HepG2 (cell line): ENCODE data around the gene ZNRF3. TPM values are rescaled to one million over a fixed set of nuclear protein-coding genes. Genes with fewer than 3 reads are reported as not detected.

Experiments used
- EP300 ChIP-seq, 3 experiments: sonication (generic) in 1 of 3; formaldehyde crosslinking in 1 of 3; IDR thresholded peaks; 2 replicates each; pipeline versions ENCODE4 v1.5.1 to v1.6.1; 2011 to 2020; ENCODE audit warnings: low read depth in 2 of 3, low read length in 2 of 3, borderline replicate concordance in 1 of 3, improper control_type of control experiment in 1 of 3, mild to moderate bottlenecking in 1 of 3, missing genetic modification reagents in 1 of 3, moderate library complexity in 1 of 3
- ESRRA ChIP-seq: sonication (generic); formaldehyde crosslinking; IDR thresholded peaks from 2 replicates; pipeline ENCODE4 v1.5.1; 2020; ENCODE audit warnings: mild to moderate bottlenecking, low read depth, missing genetic modification reagents
- FOXA1 ChIP-seq, 2 experiments: fragments of 450-650 bp in 1 of 2; sonication (generic) in 1 of 2; formaldehyde crosslinking in 1 of 2; IDR thresholded peaks; 2 replicates each; pipeline versions ENCODE4 v1.4.0 to v1.6.1; 2016 to 2020; ENCODE audit warnings: missing genetic modification reagents in 1 of 2
- HDAC6 ChIP-seq: fragments of 200-600 bp; sonication (generic); IDR thresholded peaks from 2 replicates; pipeline ENCODE4 v1.7.0; 2017; ENCODE audit warnings: mild to moderate bottlenecking, antibody characterized with exemption, low read length, low read depth
- HOXA9 ChIP-seq: sonication (generic); formaldehyde crosslinking; IDR thresholded peaks from 2 replicates; pipeline ENCODE4 v1.8.1; 2022; ENCODE audit warnings: missing genetic modification reagents, mild to moderate bottlenecking, moderate library complexity, borderline replicate concordance
- ISL2 ChIP-seq: sonication (generic); formaldehyde crosslinking; IDR thresholded peaks from 2 replicates; pipeline ENCODE4 v1.5.0; 2020; ENCODE audit warnings: missing genetic modification reagents
- KDM5B ChIP-seq: sonication (generic); formaldehyde crosslinking; IDR thresholded peaks from 2 replicates; pipeline ENCODE4 v1.4.0; 2020; ENCODE audit warnings: missing genetic modification reagents, mild to moderate bottlenecking, borderline replicate concordance
- MED1 ChIP-seq: sonication (generic); formaldehyde crosslinking; IDR thresholded peaks from 2 replicates; pipeline ENCODE4 v1.4.0; 2020; ENCODE audit warnings: missing genetic modification reagents
- MIXL1 ChIP-seq: IDR thresholded peaks from 2 replicates; pipeline ENCODE4 v1.6.1; 2016
- NR3C1 ChIP-seq: sonication (generic); formaldehyde crosslinking; IDR thresholded peaks from 2 replicates; pipeline ENCODE4 v1.4.0; 2020; ENCODE audit warnings: missing genetic modification reagents
- POLR2G ChIP-seq: fragments of 200-400 bp; formaldehyde crosslinking; IDR thresholded peaks from 2 replicates; pipeline ENCODE4 v1.6.1; 2018; ENCODE audit warnings: mild to moderate bottlenecking, low read depth, low read length, moderate library complexity
- RARG ChIP-seq: sonication (generic); formaldehyde crosslinking; IDR thresholded peaks from 2 replicates; pipeline ENCODE4 v1.4.0; 2020; ENCODE audit warnings: low read depth, mild to moderate bottlenecking, missing genetic modification reagents
- RBM39 ChIP-seq: fragments of 200-400 bp; formaldehyde crosslinking; IDR thresholded peaks from one replicate; pipeline ENCODE4 v1.6.1; 2018; ENCODE audit warnings: antibody characterized with exemption, mild to moderate bottlenecking, low read depth, low read length; ENCODE audit not compliant: poor library complexity, severe bottlenecking
- SMAD9 ChIP-seq: sonication (generic); formaldehyde crosslinking; IDR thresholded peaks from 2 replicates; pipeline ENCODE4 v1.5.1; 2020; ENCODE audit warnings: mild to moderate bottlenecking, missing genetic modification reagents
- SOX5 ChIP-seq: IDR thresholded peaks from 2 replicates; pipeline ENCODE4 v1.6.1; 2016; ENCODE audit warnings: borderline replicate concordance
- SP140L ChIP-seq: sonication (generic); formaldehyde crosslinking; IDR thresholded peaks from 2 replicates; pipeline ENCODE4 v1.4.0; 2020; ENCODE audit warnings: missing genetic modification reagents, borderline replicate concordance
- SP2 ChIP-seq: sonication (generic); formaldehyde crosslinking; IDR thresholded peaks from 2 replicates; pipeline ENCODE4 v1.5.1; 2020; ENCODE audit warnings: mild to moderate bottlenecking, missing genetic modification reagents
- TSC22D2 ChIP-seq: sonication (generic); formaldehyde crosslinking; IDR thresholded peaks from 2 replicates; pipeline ENCODE4 v1.5.1; 2020; ENCODE audit warnings: missing genetic modification reagents, mild to moderate bottlenecking, borderline replicate concordance
- ZFP62 ChIP-seq: sonication (generic); formaldehyde crosslinking; IDR thresholded peaks from 2 replicates; pipeline ENCODE4 v1.4.0; 2020; ENCODE audit warnings: missing genetic modification reagents
- ZNF282 ChIP-seq: fragments of 450-650 bp; IDR thresholded peaks from 2 replicates; pipeline ENCODE4 v1.6.1; 2018; ENCODE audit not compliant: partially characterized antibody
- ZNF446 ChIP-seq: sonication (generic); formaldehyde crosslinking; IDR thresholded peaks from 2 replicates; pipeline ENCODE4 v1.5.0; 2020; ENCODE audit warnings: mild to moderate bottlenecking, missing genetic modification reagents
- ZNF629 ChIP-seq: sonication (generic); formaldehyde crosslinking; conservative IDR thresholded peaks from 2 replicates; pipeline ENCODE4 v1.5.0; 2020; ENCODE audit warnings: missing genetic modification reagents
- ZNF652 ChIP-seq: IDR thresholded peaks from 2 replicates; pipeline ENCODE4 v1.6.1; 2016; ENCODE audit warnings: low read depth, borderline replicate concordance
- ZNF720 ChIP-seq: sonication (generic); formaldehyde crosslinking; IDR thresholded peaks from 2 replicates; pipeline ENCODE4 v1.4.0; 2020; ENCODE audit warnings: missing genetic modification reagents
- polyA plus RNA-seq, 8 experiments: library from polyadenylated mRNA; depleted of rRNA in 3 of 8; stranded (reverse) in 7 of 8; unstranded in 1 of 8; fragments of >200 nt; fragmentation: Illumina TruSeq in 4 of 8; extraction: Trizol in 4 of 8; gene quantifications; 2 replicates each; pipeline versions ENCODE4 v1.2.1 to v1.2.3, GENCODE V29; 2011 to 2016; ENCODE audit warnings: low read depth in 4 of 8, missing spikeins in 1 of 8, mixed read lengths in 1 of 8; ENCODE audit not compliant: insufficient read depth in 1 of 8
- total RNA-seq, 5 experiments: library from RNA; depleted of rRNA; stranded (reverse); fragments of >200 nt; fragmentation: Illumina TruSeq; extraction: Trizol; gene quantifications; 2 replicates each; pipeline ENCODE4 v1.2.3, GENCODE V29; 2016; ENCODE audit warnings: low read depth in 1 of 5
- TF ChIP-seq, protein P1 (sequence below): sonication (generic); formaldehyde crosslinking; IDR thresholded peaks from 2 replicates; pipeline ENCODE4 v1.4.0; 2020; ENCODE audit warnings: missing genetic modification reagents
- TF ChIP-seq, protein P2 (sequence below): sonication (generic); formaldehyde crosslinking; IDR thresholded peaks from 2 replicates; pipeline ENCODE4 v1.8.1; 2023; ENCODE audit warnings: mild to moderate bottlenecking, moderate library complexity, missing genetic modification reagents
- TF ChIP-seq, protein P3 (sequence below): sonication (generic); formaldehyde crosslinking; IDR thresholded peaks from 2 replicates; pipeline ENCODE4 v1.8.1; 2023; ENCODE audit warnings: missing genetic modification reagents, inconsistent platforms, borderline replicate concordance

The ZNRF3 gene
- total and polyA plus RNA-seq, 2 of the 13 experiments (the other 11 are each of a cell fraction or from before 2014, with no cell fraction given) = 20.3 to 36.7 TPM

DNA sequence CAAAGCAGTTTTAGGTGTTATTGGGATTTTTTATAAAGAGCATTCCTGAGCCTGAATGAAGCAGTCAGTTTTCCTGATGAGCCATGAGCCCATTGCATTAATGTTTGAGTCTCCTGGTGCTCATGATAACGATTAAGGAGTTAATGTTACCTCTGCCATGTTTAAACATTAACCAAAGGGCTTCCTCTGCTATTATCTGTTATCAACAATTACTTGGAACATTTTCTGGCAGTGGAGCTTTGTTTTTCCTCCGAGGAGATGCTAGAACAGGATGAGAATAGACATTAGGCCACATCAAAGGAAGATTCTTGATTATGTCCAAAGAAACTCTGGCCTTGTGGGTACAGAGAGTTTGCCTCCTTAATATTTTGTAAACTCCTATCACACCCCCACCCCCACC, 49.9 kb downstream of the ZNRF3 start (continued):
- no peak for TF ChIP-seq RBM39
- TF ChIP-seq ESRRA = no peak
- peak; percentile 49; the same call in 1 of the 2 replicates for TF ChIP-seq ISL2 (CRISPR knock-in tag)
- TF ChIP-seq MED1 (CRISPR knock-in tag) = peak; percentile 43
- TF ChIP-seq ZNF629 (CRISPR knock-in tag) = peak; percentile 94
- TF ChIP-seq, protein P1, sequence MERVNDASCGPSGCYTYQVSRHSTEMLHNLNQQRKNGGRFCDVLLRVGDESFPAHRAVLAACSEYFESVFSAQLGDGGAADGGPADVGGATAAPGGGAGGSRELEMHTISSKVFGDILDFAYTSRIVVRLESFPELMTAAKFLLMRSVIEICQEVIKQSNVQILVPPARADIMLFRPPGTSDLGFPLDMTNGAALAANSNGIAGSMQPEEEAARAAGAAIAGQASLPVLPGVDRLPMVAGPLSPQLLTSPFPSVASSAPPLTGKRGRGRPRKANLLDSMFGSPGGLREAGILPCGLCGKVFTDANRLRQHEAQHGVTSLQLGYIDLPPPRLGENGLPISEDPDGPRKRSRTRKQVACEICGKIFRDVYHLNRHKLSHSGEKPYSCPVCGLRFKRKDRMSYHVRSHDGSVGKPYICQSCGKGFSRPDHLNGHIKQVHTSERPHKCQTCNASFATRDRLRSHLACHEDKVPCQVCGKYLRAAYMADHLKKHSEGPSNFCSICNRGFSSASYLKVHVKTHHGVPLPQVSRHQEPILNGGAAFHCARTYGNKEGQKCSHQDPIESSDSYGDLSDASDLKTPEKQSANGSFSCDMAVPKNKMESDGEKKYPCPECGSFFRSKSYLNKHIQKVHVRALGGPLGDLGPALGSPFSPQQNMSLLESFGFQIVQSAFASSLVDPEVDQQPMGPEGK = 0 out of 2 replicates have a peak, but pooled peaks have one; percentile 10
- peak; percentile 52; the same call in 1 of the 2 replicates for TF ChIP-seq MIXL1 (CRISPR knock-in tag)
- no peak for TF ChIP-seq TSC22D2 (CRISPR knock-in tag)
- TF ChIP-seq ZNF720 (CRISPR knock-in tag) = no peak
- no peak for TF ChIP-seq FOXA1 (IDR thresholded peaks at IDR 0.05)
- peak; percentile 11; the same call in 1 of the 2 replicates for TF ChIP-seq FOXA1 (CRISPR knock-in tag; IDR thresholded peaks at IDR 0.05)
- no peak for TF ChIP-seq KDM5B (CRISPR knock-in tag)
- TF ChIP-seq, protein P2, sequence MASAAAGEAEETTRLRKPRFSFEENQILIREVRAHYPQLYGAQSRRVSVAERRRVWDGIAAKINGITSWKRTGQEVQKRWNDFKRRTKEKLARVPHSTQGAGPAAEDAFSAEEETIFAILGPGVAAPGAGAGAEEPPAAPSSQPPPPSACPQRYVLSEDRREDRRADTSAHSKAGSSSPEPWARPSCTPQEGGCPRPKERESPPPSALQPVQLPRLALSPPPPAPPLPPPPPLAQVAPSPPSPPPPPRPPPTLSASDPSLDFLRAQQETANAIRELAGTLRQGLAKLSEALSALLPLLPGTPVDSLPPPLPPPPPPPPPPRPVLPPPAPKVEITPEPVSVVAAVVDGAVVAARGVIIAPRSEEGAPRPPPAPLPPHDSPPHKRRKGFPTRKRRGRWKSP (CRISPR knock-in tag) = no peak
- no peak for TF ChIP-seq SP140L (CRISPR knock-in tag)
- peak in 1 of 2 experiments; percentile 29; a peak in 1 of 4 replicates for TF ChIP-seq EP300 (IDR thresholded peaks at IDR 0.05; ENCODE audit: low read depth in 2 of 2, low read length in 2 of 2)
- TF ChIP-seq EP300 (CRISPR knock-in tag; IDR thresholded peaks at IDR 0.05; ENCODE audit: borderline replicate concordance) = no peak
- no peak for TF ChIP-seq SP2
- no peak for TF ChIP-seq RARG (CRISPR knock-in tag)
- no peak for TF ChIP-seq ZNF282
- no peak for TF ChIP-seq SMAD9 (CRISPR knock-in tag)
- no peak for TF ChIP-seq NR3C1 (CRISPR knock-in tag)
- TF ChIP-seq SOX5 (CRISPR knock-in tag) = peak; percentile 76; the same call in 1 of the 2 replicates
- peak; percentile 94 for TF ChIP-seq ZNF652 (CRISPR knock-in tag)
- TF ChIP-seq HDAC6 = no peak
- no peak for TF ChIP-seq HOXA9 (CRISPR knock-in tag)
- TF ChIP-seq, protein P3, sequence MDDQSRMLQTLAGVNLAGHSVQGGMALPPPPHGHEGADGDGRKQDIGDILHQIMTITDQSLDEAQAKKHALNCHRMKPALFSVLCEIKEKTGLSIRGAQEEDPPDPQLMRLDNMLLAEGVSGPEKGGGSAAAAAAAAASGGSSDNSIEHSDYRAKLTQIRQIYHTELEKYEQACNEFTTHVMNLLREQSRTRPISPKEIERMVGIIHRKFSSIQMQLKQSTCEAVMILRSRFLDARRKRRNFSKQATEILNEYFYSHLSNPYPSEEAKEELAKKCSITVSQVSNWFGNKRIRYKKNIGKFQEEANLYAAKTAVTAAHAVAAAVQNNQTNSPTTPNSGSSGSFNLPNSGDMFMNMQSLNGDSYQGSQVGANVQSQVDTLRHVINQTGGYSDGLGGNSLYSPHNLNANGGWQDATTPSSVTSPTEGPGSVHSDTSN = no peak
- TF ChIP-seq POLR2G = no peak
- no peak for TF ChIP-seq ZFP62 (CRISPR knock-in tag)
- no peak for TF ChIP-seq ZNF446
